GM21576 (cell line): ENCODE data around the gene SERINC5.
A peak's percentile ranks its signal among the peaks of the same experiment; 100 is the strongest.
"Not testable (repeated sequence)": the region's sequence is repeated elsewhere in the genome, so short reads cannot be mapped to it uniquely, and the experiment has no call there.

Source experiments
- ATAC-seq: cut with Tn5 transposase; IDR thresholded peaks from one replicate; pipeline ENCODE4 v1.9.1; 2021; ENCODE audit warnings: mild to moderate bottlenecking, moderate library complexity; ENCODE audit not compliant: unreplicated experiment

SERINC5 gene

DNA sequence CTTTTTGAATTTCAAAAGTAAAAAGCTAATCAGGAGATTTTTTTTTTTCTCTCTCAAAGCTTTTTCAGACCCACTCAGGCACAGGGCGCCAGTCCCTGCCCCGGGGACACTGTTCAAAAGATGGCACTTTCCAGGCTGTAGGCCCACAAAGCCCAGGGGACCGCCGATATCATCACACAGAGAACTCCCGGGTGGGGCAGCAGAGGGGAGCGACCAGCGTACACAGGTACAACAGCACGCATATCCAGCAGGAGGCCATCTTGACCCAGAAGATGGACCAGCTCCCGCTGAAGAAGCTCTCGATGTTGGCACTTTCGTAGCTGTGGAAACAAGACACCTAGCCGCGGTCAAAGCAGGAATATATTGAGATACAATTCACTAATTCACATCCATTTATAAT lies 112.4 kb downstream of the SERINC5 start:
- ATAC-seq: no peak

GRCh38 chr5:80142996-80143395 lies 112.9 kb downstream of the SERINC5 start:
- ATAC-seq: no peak

DNA sequence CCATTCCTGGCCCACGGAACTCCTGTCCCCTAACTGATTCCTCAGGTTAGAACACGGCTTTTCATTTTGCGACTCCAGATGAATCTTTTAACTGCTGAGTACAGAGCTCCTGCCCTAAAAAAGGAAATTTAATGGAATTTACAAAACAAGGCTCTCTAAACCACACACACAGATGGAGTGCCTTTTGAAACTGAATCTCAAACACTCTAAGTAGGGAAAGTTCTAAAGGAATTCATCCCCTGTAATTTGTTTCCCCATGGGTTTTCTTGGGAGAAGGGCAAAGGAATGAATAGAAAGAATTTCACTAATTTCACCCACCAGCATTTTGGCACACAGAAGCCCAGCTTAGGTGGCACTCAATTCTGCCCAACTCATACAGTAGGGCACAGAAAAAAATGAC lies 114.2 kb downstream of the SERINC5 start:
- ATAC-seq: no peak

DNA sequence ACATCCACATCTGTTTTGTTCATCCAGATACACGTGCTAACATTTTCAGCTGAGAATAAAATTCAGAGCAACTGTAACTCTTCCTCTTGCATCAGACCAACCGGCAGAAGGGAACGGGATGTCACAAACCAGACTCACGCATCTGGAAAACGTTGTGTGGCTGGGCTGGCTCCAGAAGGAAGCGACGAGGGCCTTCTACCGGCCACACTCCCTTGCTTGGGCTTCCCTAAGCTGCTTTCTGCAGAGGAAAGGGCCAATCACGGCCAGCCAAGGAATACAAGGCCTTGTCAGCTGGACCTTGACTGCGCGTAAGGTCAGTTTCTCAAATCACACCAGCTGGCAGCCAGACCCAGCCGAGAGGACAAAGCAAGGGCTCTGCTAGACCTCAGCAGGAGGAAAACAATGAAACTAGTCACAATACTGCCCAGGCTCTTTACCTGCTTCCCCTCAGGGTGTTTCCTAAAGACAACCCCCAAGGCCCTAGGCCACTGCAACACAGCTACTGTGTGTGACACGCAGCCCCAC lies 114.6 kb downstream of the SERINC5 start:
- no peak for ATAC-seq

DNA sequence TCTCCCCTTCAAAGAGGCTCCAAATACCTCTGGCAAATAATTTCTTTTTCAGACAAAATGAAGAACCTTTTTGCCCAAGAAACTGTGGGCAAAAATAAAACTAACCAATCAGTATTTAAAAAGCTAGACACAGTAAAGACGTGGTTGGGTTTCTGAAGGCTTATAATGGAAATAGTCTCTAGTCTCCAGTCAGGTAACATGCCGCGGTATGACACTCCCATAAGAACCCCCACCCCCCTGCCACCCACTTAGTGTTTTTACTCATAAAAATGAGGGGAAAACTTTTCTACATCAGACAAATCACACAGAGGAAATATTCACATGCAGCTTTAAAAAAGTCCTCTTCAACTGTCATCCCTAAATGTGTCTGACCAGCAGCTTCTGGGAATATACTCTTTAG lies 115.4 kb downstream of the SERINC5 start:
- ATAC-seq: no peak

- no peak for ATAC-seq
Observed at GRCh38 chr5:80139466-80139972, 116.3 kb downstream of the SERINC5 start.

DNA sequence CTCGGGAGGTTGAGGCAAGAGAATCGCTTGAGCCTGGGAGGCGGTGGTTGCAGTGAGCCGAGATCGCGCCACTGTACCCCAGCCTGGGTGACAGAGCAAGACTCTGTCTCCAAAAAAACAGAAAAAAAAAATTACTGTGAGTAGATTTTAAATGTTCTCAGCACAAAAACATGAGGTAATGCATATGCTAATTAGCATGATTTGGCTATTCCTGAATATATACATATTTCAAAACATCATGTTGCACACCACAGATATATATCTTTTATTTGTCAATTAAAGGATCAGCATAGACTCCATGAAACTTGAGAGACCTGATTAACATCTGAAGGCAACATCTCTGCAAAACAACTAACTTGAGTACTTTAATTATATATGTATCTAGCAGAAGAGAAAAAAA lies 117.4 kb downstream of the SERINC5 start:
- ATAC-seq: no peak

GRCh38 chr5:80136798-80137197 lies 119.0 kb downstream of the SERINC5 start:
- not testable (repeated sequence) for ATAC-seq

DNA sequence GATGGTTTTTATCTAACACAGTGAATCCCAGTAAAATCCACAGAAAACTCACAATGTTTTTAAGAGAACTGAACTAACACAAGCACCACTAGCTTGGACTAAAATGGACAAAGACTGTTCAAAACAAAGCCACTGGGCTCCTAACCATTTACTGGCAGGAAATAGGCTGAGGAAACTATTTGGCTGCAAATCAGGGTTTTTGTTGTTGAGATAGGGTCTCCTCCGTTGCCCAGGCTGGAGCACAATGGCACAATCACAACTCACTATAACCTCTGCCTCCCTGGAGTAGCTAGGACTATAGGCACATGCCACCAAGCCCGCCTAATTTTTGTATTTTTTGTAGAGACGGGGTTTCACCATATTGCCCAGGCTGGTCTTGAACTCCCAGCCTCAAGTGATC lies 121.0 kb downstream of the SERINC5 start:
- ATAC-seq: no peak

DNA sequence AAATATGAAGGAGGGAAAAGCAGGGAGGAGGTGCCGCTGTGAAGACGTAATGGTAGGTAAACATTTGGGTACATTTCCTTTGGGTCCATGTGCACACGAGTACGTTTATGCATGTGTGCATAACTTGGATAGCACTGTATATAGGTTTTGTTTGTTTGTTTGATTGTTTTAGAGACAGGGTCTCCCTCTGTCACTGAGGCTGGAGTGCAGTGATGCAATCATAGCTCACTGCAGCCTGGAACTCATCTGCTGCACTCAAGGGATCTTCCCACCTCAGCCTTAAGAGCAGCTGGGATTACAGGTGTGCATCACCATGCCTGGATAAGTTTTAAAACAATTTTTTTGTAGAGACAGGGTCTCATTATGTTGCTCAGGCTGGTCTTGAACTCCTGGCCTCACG lies 126.7 kb downstream of the SERINC5 start:
- ATAC-seq: no peak

GRCh38 chr5:80128141-80128540 lies 127.7 kb downstream of the SERINC5 start:
- ATAC-seq: no peak

DNA sequence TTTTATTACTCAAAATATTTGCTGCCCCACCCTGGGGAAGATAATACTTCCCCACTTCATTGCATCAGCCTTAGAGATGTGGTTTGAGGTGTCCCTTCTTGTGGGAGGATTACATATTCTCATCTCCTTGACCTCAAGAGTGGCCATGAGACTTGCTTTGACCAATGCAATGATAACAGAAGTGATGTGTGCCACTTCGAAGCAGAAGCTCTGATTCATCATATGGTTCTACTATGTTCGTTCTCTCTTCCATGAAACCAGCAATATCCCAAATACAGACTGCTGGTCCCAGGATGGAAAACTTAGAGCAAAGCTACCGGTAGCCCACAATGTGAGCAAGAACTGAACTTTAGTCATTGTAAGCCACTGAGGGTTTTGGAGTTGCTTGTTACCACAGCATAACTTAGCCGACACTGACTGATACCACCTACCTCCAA lies 128.7 kb downstream of the SERINC5 start:
- ATAC-seq: no peak

DNA sequence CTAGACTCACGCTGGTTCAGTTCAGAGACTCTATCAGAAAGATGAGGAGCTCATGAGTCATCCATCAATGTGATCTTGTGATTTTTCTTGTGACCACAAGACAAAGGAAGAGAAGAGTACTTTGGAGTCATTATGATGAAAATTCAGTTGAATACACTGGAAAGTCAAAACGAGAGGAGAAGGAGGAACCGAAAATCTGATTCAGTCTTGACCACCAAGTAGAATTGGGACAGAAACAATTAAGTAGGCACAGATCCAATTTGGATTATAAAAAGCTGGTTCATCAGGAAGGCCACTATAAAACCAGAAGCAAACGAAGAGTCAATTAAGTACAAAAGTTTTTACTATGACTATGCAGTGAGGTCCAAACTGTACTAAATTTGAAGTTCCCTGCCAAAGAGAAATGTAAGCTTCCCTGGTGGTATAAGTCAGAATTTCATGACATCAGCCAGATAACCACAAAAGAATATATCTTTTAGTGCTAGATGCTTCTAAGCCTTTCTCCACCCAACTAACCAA lies 129.8 kb downstream of the SERINC5 start:
- ATAC-seq: peak; percentile 64

DNA sequence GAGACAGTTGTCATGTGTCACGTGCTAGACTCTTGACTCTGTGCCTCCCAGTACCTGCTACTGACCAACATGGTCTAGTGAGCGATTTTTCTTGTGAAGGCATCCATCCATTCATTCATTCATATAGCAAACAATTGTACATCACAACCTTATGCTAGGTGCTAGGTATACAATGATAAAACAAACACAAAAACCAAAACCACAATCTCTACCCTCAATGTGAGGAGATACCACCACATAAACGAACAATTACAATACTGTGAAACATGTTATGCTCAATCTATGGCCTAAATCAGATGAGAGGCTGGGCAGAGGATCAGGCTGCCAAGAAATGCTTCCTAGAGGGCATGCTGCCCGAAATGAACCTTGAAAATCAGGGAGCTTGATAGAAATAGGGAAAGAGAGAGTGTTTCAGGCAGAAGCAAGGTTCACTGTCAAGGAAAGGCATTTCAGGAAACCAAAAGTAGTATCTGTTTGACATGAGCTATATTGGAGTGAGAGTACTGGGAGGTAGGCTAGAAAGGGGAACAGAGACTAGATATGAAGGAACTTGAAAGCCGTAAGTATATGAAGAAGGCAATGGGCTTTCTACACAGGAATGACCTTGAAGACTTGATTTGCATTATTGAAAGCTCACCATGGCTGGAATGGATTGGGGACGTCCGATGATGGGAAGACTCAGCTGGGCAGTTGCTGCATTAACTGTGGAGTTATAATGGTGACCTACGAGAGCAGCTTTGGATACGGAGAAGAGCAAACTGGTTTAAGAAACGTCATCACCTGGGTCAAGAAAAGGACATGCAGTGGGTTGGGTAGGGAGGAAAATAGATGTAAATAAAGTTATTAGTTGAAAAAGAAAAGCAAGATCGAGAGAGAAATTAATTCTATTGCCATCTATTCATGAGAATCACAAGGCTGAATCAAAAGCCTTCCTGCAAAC lies 130.6 kb downstream of the SERINC5 start:
- ATAC-seq: peak; percentile 89

DNA sequence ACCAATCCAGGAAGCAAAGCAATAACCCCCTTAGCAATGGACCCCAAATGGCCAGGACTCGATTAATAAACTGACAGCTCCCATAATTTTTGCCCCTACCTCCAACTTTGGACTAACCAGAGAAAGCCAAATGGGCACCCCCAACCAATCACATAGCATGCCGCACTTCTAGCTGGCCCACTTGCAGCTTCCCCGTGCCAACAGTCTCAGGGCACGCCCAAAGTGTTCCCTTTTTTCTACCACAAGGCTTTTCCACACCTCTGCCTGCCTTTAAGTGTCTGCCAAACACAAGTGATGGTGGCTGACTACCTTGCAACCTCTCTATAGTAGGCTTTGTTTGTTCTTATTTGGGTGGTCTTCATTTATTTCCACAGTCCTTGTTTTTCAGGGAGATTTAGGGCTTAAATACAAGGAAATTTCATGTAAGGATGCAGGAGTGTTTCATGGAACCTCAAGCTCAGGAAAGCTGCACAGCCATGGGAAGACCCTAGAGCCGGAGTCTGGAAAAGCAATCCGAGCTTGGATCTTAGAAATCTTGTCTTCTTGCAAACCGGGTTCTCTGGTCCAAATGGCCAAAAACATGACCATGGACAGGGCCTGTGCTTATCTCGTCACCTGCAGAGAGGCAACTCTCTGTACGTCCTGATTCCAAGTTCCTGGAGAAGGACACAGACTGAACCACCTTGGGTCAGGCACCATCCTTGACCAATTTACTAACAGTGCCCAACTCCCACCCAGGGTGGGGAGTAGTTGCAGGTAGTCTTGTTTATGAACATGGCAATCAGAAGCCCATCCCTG lies 131.5 kb downstream of the SERINC5 start:
- ATAC-seq: no peak

- no peak for ATAC-seq
Observed at GRCh38 chr5:80122579-80122978, 133.3 kb downstream of the SERINC5 start.

GRCh38 chr5:80119372-80119771 lies 136.5 kb downstream of the SERINC5 start:
- no peak for ATAC-seq

- ATAC-seq: no peak
Observed at GRCh38 chr5:80117446-80117845, 138.4 kb downstream of the SERINC5 start.

DNA sequence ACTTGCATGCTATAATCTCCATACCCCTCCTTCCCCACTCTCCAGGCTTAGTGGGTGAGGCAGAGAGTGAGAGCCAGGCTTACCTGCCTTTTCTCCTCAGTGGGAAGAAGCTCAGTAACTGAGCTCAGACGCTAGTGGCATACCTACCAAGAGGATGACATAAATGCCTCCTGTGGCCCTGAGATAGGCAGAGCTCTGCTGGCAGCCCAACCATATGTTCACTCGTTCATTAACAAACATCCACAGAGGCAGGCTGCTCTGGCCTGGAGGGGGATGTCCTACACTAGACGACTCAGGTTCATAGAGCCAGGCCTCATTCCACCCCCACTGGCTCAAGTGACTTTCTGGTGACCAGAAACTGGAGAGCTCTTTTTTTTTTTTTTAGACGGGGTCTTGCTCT lies 139.4 kb downstream of the SERINC5 start:
- ATAC-seq: no peak

DNA sequence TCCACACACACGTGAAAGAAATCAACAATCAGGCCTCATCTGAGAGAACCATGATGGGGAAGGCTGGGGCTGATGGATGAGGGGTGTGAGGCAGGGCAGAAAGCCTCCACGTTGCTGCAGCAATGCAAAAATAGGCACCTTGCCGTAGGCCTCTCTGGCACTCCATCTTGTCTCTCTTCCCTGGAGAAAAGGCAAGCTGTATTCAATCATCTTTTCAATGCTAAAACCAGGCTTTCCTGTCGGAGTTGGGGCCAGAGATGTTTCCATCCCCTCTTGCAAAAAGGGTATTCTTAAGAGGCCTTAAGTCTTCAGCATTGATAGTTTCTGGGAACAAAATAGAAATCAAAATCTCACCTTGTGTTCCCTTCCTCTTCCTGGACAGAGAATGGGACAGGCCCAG lies 139.8 kb downstream of the SERINC5 start:
- ATAC-seq: no peak

GRCh38 chr5:80114860-80115259 lies 141.0 kb downstream of the SERINC5 start:
- ATAC-seq: no peak
